OCI-LY3 (cell line): ENCODE results near the gene PSG6.
"Not testable (repeated sequence)": the region's sequence is repeated elsewhere in the genome, so short reads cannot be mapped to it uniquely, and the experiment has no call there.

Experiments used
- CTCF ChIP-seq: fragments of 200-600, 300-600 bp; sonication (generic); IDR thresholded peaks from 2 replicates; pipeline ENCODE4 v1.5.1; 2014; ENCODE audit warnings: antibody characterized with exemption, low read length, low read depth
- EZH2phosphoT487 ChIP-seq: fragments of 200-600 bp; shearing (Covaris generic); IDR thresholded peaks from 2 replicates; pipeline ENCODE4 v1.6.1; 2018; ENCODE audit warnings: antibody characterized with exemption, mixed run types, low read depth

- TF ChIP-seq CTCF, EZH2phosphoT487: not testable (repeated sequence)
Measured at GRCh38 chr19:42912941-42913340, 4.8 kb downstream of the PSG6 start.
